ENCODE measurements around the gene KCNIP3.

The KCNIP3 gene

DNA sequence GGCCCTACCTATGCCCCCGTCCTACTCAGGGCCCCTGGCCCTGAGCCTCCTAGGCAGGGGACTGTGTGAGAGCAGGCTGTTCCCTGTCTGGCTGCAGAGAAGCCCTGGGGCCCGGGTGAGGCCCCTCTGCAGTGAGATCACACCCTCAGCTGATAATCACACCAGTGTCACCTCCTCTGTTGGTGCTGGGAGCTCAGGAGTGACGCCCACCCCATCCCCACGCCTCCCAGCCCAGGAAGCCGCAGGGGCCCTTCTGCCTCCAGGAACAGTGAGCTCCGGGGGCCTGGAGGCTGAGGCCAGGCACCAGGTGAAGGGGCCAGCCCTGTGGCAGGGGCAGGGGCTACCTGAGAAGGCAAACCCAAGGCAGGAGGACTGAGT is 20.0 kb downstream of the KCNIP3 start:
- no peaks in the 10 kb centered on the region for H3K36me3 ChIP-seq (ENCODE audit: control insufficient read depth, insufficient read depth, low read length)
- no peak overlapping the region for H3K4me3 ChIP-seq (replicated peaks; ENCODE audit: low read depth, low read length)
- DNase-seq (ENCODE audit: extremely low read depth, insufficient read length), result no peak
- H3K27me3 ChIP-seq (replicated peaks; ENCODE audit: control insufficient read depth, insufficient read depth, low read length), result no peaks in the 10 kb centered on the region; the same call in 1 of the 2 replicates
- TF ChIP-seq, protein P1, sequence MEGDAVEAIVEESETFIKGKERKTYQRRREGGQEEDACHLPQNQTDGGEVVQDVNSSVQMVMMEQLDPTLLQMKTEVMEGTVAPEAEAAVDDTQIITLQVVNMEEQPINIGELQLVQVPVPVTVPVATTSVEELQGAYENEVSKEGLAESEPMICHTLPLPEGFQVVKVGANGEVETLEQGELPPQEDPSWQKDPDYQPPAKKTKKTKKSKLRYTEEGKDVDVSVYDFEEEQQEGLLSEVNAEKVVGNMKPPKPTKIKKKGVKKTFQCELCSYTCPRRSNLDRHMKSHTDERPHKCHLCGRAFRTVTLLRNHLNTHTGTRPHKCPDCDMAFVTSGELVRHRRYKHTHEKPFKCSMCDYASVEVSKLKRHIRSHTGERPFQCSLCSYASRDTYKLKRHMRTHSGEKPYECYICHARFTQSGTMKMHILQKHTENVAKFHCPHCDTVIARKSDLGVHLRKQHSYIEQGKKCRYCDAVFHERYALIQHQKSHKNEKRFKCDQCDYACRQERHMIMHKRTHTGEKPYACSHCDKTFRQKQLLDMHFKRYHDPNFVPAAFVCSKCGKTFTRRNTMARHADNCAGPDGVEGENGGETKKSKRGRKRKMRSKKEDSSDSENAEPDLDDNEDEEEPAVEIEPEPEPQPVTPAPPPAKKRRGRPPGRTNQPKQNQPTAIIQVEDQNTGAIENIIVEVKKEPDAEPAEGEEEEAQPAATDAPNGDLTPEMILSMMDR (IDR thresholded peaks at IDR 0.05; ENCODE audit: insufficient read depth, low read length, poor library complexity, severe bottlenecking), result no peak

DNA sequence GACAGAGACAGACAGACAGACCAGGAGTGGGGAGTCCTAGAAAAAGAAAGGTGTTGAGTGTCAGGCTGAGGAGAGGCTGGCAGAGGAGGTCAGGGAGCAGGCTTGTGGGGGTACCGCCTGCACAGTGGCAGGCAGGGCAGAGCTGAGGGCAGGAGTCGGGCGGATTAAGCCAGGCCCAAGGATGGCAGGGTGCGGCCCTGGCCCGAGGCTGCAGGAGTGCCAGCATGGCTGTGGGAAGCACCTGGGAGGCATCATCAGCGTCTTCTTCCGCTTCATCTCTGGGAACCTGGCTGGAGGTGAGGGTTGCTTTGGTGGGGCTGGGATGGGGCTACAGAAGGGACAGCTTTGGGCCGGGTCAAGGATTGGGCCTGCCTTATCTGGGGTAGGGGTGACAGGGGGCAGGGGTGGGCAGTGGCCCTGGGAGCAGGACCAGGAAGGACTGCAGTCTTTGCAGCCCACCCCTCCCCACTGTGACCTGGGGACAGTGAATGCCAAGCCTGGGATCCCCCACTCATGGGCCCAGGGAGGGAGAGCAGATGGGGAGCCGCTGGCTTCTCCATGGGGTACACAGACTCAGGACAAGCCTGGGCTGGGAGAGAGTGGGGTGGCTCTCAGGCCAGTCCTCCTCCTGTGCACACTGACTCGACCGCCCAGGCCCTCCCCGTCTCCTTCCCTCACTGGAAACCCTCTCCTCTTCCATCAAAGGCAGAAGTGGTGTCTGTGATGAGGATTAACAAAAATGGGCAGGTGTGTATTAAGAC is 20.7 kb downstream of the KCNIP3 start:
- DNase-seq (ENCODE audit: extremely low read depth, insufficient read length), result no peak
- Histone ChIP-seq H3K36me3 (ENCODE audit: control insufficient read depth, insufficient read depth, low read length) (no peaks in the 10 kb centered on the region), H3K27me3 (replicated peaks; ENCODE audit: control insufficient read depth, insufficient read depth, low read length) (no peaks in the 10 kb centered on the region; the same call in 1 of the 2 replicates), H3K4me3 (replicated peaks; ENCODE audit: low read depth, low read length) (no peak overlapping the region)
- TF ChIP-seq, protein P1 (IDR thresholded peaks at IDR 0.05; ENCODE audit: insufficient read depth, low read length, poor library complexity, severe bottlenecking), result no peak

DNA sequence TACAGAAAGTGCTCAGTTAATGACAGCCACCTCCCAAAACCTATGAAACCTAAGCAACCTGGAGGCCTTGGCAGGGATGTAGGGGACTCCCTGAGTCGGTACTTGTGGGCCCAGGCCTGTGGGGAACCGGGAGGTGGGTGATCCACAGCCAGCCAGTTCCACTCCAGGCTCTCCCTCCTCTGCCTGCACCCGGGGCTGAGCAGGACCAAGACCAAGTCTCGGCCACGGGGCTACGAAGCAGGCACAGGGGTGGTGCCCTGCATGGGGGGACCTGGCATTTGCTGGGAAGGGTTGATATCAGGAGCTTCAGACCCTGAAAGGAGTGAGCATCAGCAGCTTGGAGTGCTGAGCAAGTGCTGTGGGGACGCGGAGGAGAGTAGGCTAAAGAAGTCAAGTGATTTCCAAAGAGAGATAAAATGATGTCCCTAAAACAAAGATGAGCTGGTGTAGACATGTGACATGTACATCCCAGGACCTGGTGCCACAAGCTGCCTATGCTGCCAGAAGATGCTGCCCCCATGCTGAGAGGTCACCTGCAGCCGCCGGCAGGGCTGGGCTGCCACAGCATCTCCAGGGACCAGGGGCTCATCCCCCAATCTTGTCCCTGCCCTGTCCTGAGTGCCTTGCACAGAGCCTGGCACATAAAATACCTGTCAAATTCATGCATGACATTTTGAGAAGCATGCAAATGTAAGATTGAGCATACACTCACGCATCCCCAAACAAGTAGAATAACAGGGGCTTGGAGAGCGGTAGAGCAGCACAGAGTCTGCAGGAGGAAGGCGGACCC is 21.5 kb downstream of the KCNIP3 start:
- no peak overlapping the region for H3K4me3 ChIP-seq (replicated peaks; ENCODE audit: low read depth, low read length)
- no peaks in the 10 kb centered on the region; the same call in 1 of the 2 replicates for H3K27me3 ChIP-seq (replicated peaks; ENCODE audit: control insufficient read depth, insufficient read depth, low read length)
- H3K36me3 ChIP-seq (ENCODE audit: control insufficient read depth, insufficient read depth, low read length), result no peaks in the 10 kb centered on the region
- DNase-seq (ENCODE audit: extremely low read depth, insufficient read length), result no peak
- TF ChIP-seq, protein P1 (IDR thresholded peaks at IDR 0.05; ENCODE audit: insufficient read depth, low read length, poor library complexity, severe bottlenecking), result no peak

DNA sequence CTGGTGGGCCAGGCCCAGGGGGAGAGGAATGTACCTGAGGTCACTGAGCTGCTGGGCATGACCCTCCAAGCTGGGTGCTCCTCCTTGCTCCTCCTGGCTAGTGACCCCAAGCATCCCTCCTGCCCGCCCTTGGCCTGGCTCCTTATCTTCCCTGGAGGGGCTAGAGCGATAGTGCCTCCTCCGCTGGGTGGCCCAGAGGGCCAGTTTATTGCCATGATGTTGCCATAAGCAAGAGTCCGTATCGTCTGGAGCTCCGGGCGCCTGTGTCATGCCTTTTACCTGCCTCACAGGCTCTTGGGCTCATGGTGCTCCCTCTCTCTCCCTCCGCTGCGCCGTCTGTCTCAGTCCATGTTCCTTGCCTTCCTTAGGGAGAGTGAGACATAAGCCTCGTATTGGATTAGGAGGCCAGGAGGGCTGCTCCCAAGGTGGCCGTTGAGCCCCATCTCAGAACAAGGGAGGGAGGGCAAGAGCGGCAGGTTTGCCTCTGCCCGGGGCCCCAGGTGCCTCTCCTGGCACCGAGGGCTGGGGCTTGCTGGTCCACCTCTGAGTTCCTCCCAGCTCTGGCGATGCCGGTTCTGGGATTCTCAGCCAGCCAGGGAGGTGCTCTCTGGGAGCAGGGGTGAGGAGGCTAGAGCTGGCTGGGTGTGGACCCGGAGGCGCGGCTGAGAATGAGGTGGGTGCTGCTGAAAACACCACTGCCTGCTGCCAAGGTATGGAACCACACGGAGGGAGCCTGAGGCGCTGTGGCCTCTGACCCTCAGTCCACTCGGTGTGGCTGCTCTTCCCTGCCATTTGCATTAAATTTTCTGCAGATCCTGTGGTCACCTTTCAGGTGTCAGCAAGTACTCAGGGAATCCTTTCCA is 22.6 kb downstream of the KCNIP3 start:
- Histone ChIP-seq H3K36me3 (ENCODE audit: control insufficient read depth, insufficient read depth, low read length) (no peaks in the 10 kb centered on the region), H3K4me3 (replicated peaks; ENCODE audit: low read depth, low read length) (no peak overlapping the region), H3K27me3 (replicated peaks; ENCODE audit: control insufficient read depth, insufficient read depth, low read length) (no peaks in the 10 kb centered on the region; the same call in 1 of the 2 replicates)
- DNase-seq (ENCODE audit: extremely low read depth, insufficient read length), result no peak
- TF ChIP-seq, protein P1 (IDR thresholded peaks at IDR 0.05; ENCODE audit: insufficient read depth, low read length, poor library complexity, severe bottlenecking), result no peak

DNA sequence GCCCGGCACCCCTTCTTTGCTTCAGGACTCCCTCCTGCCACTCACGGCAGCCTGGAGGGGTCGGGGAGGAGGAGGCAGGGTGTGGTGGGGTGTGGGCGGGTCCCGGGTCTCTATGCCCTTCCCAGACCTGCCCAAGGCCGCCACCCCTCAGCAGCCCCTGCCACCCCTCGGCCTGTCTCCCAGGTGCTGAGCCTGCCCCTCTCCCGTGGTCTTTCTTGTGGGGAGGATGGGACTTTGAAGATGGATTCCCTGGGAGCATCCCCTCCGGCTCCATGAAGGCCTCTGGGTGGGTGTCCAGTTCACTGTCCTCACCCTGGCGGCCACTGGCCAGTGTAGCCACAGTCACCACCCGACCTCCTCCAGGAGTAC is 23.2 kb downstream of the KCNIP3 start:
- Histone ChIP-seq H3K27me3 (replicated peaks; ENCODE audit: control insufficient read depth, insufficient read depth, low read length) (no peaks in the 10 kb centered on the region; the same call in 1 of the 2 replicates), H3K4me3 (replicated peaks; ENCODE audit: low read depth, low read length) (no peak overlapping the region), H3K36me3 (ENCODE audit: control insufficient read depth, insufficient read depth, low read length) (no peaks in the 10 kb centered on the region)
- no peak for DNase-seq (ENCODE audit: extremely low read depth, insufficient read length)
- TF ChIP-seq, protein P1 (IDR thresholded peaks at IDR 0.05; ENCODE audit: insufficient read depth, low read length, poor library complexity, severe bottlenecking), result no peak
